ENCODE data around the gene SHLD1.

- TF ChIP-seq YY1 (IDR thresholded peaks at IDR 0.05; ENCODE audit: insufficient read depth, insufficient read length) (no peak), ZNF274 (IDR thresholded peaks at IDR 0.05; ENCODE audit: low read depth, low read length) (no peak), SUZ12 (IDR thresholded peaks at IDR 0.05; ENCODE audit: extremely low read depth, insufficient read depth, insufficient read length) (no peak)
Observed at GRCh38 chr20:5908981-5909380, 158.8 kb downstream of the SHLD1 start.
